H9 (cell line): ENCODE measurements around the gene CROCC2. TPM values are rescaled to one million over a fixed set of nuclear protein-coding genes. Genes with fewer than 3 reads are reported as not detected.
A peak's percentile ranks its signal among the peaks of the same experiment; 100 is the strongest.

Experiments
- DNase-seq: peaks from one replicate; pipeline ENCODE4 v3.0.0-alpha.2; 2017
- H2AFZ ChIP-seq: one replicate; pipeline ENCODE4 v1.6.1; 2013; ENCODE audit warnings: mild to moderate bottlenecking, low read length, control low read depth, moderate library complexity
- H2AK5ac ChIP-seq: 2 replicates; pipeline ENCODE4 v1.6.1; 2013; ENCODE audit warnings: low read length, control low read depth, mixed read lengths; ENCODE audit not compliant: insufficient read length
- H2BK120ac ChIP-seq: one replicate; pipeline ENCODE4 v1.6.1; 2013; ENCODE audit warnings: low read depth, mild to moderate bottlenecking, low read length, control low read depth, inconsistent platforms; ENCODE audit not compliant: poor library complexity, severe bottlenecking
- H2BK12ac ChIP-seq: 2 replicates; pipeline ENCODE4 v1.6.1; 2013; ENCODE audit warnings: low read length, control low read depth, mixed read lengths, low read depth; ENCODE audit not compliant: insufficient read length
- H2BK15ac ChIP-seq: 2 replicates; pipeline ENCODE4 v1.6.1; 2013; ENCODE audit warnings: low read depth, low read length, control low read depth
- H2BK20ac ChIP-seq: one replicate; pipeline ENCODE4 v1.6.1; 2013; ENCODE audit warnings: low read depth, mild to moderate bottlenecking, low read length, control low read depth, inconsistent platforms; ENCODE audit not compliant: poor library complexity, severe bottlenecking
- H2BK5ac ChIP-seq: 2 replicates; pipeline ENCODE4 v1.6.1; 2013; ENCODE audit warnings: low read length, control low read depth, mixed read lengths; ENCODE audit not compliant: insufficient read length
- H3K14ac ChIP-seq: 2 replicates; pipeline ENCODE4 v1.6.1; 2013; ENCODE audit warnings: low read length, control low read depth; ENCODE audit not compliant: insufficient read depth
- H3K18ac ChIP-seq: 2 replicates; pipeline ENCODE4 v1.6.1; 2013; ENCODE audit warnings: low read depth, mild to moderate bottlenecking, mixed read lengths, low read length, control low read depth; ENCODE audit not compliant: insufficient read length
- H3K23ac ChIP-seq: 2 replicates; pipeline ENCODE4 v1.6.1; 2013; ENCODE audit warnings: low read length, control low read depth, mixed read lengths, low read depth; ENCODE audit not compliant: insufficient read length
- H3K23me2 ChIP-seq: 2 replicates; pipeline ENCODE4 v1.6.1; 2013; ENCODE audit warnings: low read depth, mild to moderate bottlenecking, mixed read lengths, low read length, control low read depth; ENCODE audit not compliant: insufficient read length, poor library complexity, severe bottlenecking
- H3K27ac ChIP-seq: 2 replicates; pipeline ENCODE4 v1.5.1; 2013; ENCODE audit warnings: low read length, control low read depth, mixed read lengths, low read depth; ENCODE audit not compliant: insufficient read length
- H3K27me3 ChIP-seq: 2 replicates; pipeline ENCODE4 v1.6.1; 2013; ENCODE audit warnings: low read length, control low read depth, inconsistent platforms; ENCODE audit not compliant: insufficient read depth
- H3K4ac ChIP-seq: 2 replicates; pipeline ENCODE4 v1.6.1; 2013; ENCODE audit warnings: low read depth, mild to moderate bottlenecking, control low read depth, inconsistent platforms, low read length, moderate library complexity
- H3K4me1 ChIP-seq: 2 replicates; pipeline ENCODE4 v1.6.1; 2013; ENCODE audit warnings: low read length, control low read depth, inconsistent platforms; ENCODE audit not compliant: insufficient read depth
- H3K4me2 ChIP-seq: 2 replicates; pipeline ENCODE4 v1.6.1; 2013; ENCODE audit warnings: low read length, control low read depth, mixed read lengths; ENCODE audit not compliant: insufficient read length, insufficient read depth
- H3K56ac ChIP-seq: 2 replicates; pipeline ENCODE4 v1.6.1; 2013; ENCODE audit warnings: low read depth, mild to moderate bottlenecking, mixed read lengths, low read length, control low read depth; ENCODE audit not compliant: insufficient read length
- H3K79me1 ChIP-seq: 2 replicates; pipeline ENCODE4 v1.6.1; 2013; ENCODE audit warnings: low read depth, mild to moderate bottlenecking, moderate library complexity, low read length, control low read depth, inconsistent platforms; ENCODE audit not compliant: insufficient read depth, poor library complexity, severe bottlenecking
- H3K79me2 ChIP-seq: 2 replicates; pipeline ENCODE4 v1.6.1; 2013; ENCODE audit warnings: low read length, control low read depth, inconsistent platforms; ENCODE audit not compliant: insufficient read depth
- H3K9ac ChIP-seq: 2 replicates; pipeline ENCODE4 v1.6.1; 2013; ENCODE audit warnings: low read length, control low read depth, mixed read lengths; ENCODE audit not compliant: insufficient read length; ENCODE audit errors: extremely low read depth
- H3K9me3 ChIP-seq: one replicate; pipeline ENCODE4 v1.6.1; 2013; ENCODE audit warnings: low read depth, low read length, inconsistent platforms; ENCODE audit not compliant: control insufficient read depth
- H3T11ph ChIP-seq: one replicate; pipeline ENCODE4 v1.6.1; 2013; ENCODE audit warnings: mild to moderate bottlenecking, low read length, control low read depth, inconsistent platforms
- H4K20me1 ChIP-seq: one replicate; pipeline ENCODE4 v1.6.1; 2013; ENCODE audit not compliant: control insufficient read depth, insufficient read length, insufficient read depth
- H4K5ac ChIP-seq: 2 replicates; pipeline ENCODE4 v1.6.1; 2013; ENCODE audit warnings: low read depth, mild to moderate bottlenecking, mixed read lengths, low read length, control low read depth; ENCODE audit not compliant: insufficient read length
- H4K8ac ChIP-seq: replicated peaks from 2 replicates; pipeline ENCODE4 v1.6.1; 2013; ENCODE audit warnings: low read length, control low read depth, mixed read lengths, low read depth; ENCODE audit not compliant: insufficient read length
- H4K91ac ChIP-seq: 2 replicates; pipeline ENCODE4 v1.6.1; 2013; ENCODE audit warnings: low read depth, mild to moderate bottlenecking, moderate library complexity, mixed read lengths, low read length, control low read depth; ENCODE audit not compliant: insufficient read length
- H3K27ac Mint-ChIP-seq, 3 experiments: 2 replicates in 2 of 3; 3 replicates in 1 of 3; pipeline ENCODE4 v1.8.0; 2020 to 2021; ENCODE audit warnings: mixed read lengths in 3 of 3, mild to moderate bottlenecking in 1 of 3, moderate library complexity in 1 of 3
- H3K27me3 Mint-ChIP-seq: 2 replicates; pipeline ENCODE4 v1.8.0; 2021; ENCODE audit warnings: low read depth, mild to moderate bottlenecking, moderate library complexity, mixed read lengths
- H3K36me3 Mint-ChIP-seq, 3 experiments: 2 replicates in 2 of 3; 3 replicates in 1 of 3; pipeline ENCODE4 v1.8.0; 2020 to 2021; ENCODE audit warnings: low read depth in 3 of 3, mixed read lengths in 3 of 3; ENCODE audit not compliant: insufficient read depth in 1 of 3
- H3K4me1 Mint-ChIP-seq, 2 experiments: 2 replicates each; pipeline ENCODE4 v1.8.0; 2020; ENCODE audit warnings: mixed read lengths in 2 of 2
- H3K4me3 Mint-ChIP-seq, 2 experiments: 2 replicates in 1 of 2; 3 replicates in 1 of 2; pipeline ENCODE4 v1.8.0; 2020 to 2021; ENCODE audit warnings: mild to moderate bottlenecking in 2 of 2, mixed read lengths in 2 of 2, moderate library complexity in 1 of 2
- H3K9me3 Mint-ChIP-seq, 2 experiments: 2 replicates in 1 of 2; 3 replicates in 1 of 2; pipeline ENCODE4 v1.8.0; 2020; ENCODE audit warnings: mild to moderate bottlenecking in 2 of 2, mixed read lengths in 2 of 2, moderate library complexity in 1 of 2
- WGBS: extraction: QIAGEN DNeasy Blood & Tissue Kit; methylation state at CpG from one replicate; pipeline ENCODE4 v1.1.7; 2013; ENCODE audit warnings: missing lambda C conversion rate, low lambda C conversion rate, mixed read lengths; ENCODE audit not compliant: insufficient read length; ENCODE audit errors: extremely low coverage; 5-methylcytosine and 5-hydroxymethylcytosine counted together
- total RNA-seq: library from RNA; stranded (reverse); gene quantifications from 2 replicates; pipeline ENCODE4 v1.2.1, GENCODE V29; 2021
- TF ChIP-seq, protein P1 (sequence below): fragments of 200-600 bp; sonication (generic); conservative IDR thresholded peaks from 3 replicates; pipeline ENCODE4 v1.8.0; 2021; ENCODE audit warnings: antibody characterized with exemption, mild to moderate bottlenecking

Gene CROCC2
- total RNA-seq, 1 experiment from 2014 or later, result not detected

DNA sequence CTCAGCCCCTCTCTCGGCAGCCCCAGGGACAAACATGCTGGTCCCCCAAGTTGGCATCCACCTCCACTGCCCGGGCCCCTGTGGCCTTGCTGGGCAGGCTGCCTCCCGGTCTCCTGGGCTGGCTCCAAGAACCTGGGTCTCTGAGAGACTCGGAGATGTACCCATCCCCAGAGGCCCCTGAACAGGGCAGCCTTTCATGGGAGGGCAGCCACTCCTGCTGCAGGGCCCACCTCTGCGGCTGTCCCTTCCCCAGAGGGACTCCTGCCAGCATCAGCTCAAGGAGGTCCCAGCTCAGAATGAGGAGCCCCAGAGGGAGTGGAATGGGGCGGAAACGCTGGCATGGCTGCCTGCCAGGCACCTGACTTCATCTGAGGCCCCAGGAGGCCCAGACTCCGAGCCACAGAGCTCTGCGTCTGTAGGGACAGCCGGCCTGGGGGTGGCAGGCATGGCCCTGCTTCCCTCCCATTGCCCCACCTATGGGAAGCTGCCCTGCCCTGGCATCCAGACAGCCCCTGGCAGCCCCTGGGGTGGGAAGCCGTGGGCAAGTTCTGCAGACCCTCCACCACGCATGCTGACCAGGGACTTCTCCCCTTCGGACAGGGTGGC, 857 bp upstream of the CROCC2 start:
- Histone ChIP-seq H2BK120ac (no peak overlapping the region), H3K4me2 (no peak overlapping the region), H2BK5ac (no peak overlapping the region), H3K23me2 (no peaks in the 10 kb centered on the region), H3K23ac (no peak overlapping the region), H3K9ac (no peak overlapping the region), H3K4me1 (no peaks in the 10 kb centered on the region), H4K8ac (no peak overlapping the region), H2AK5ac (no peak overlapping the region), H2AFZ (no peak overlapping the region), H3K79me1 (no peaks in the 10 kb centered on the region), H3K18ac (no peak overlapping the region), H2BK15ac (no peak overlapping the region), H3K14ac (peak overlapping the region; percentile 52; the same call in 1 of the 2 replicates), H3K4ac (no peak overlapping the region), H2BK12ac (no peak overlapping the region), H3K79me2 (no peaks in the 10 kb centered on the region), H2BK20ac (no peak overlapping the region), H4K20me1 (no peaks in the 10 kb centered on the region), H3K27me3 (no peaks in the 10 kb centered on the region), H4K91ac (no peak overlapping the region), H4K5ac (no peak overlapping the region), H3K27ac (no peak overlapping the region), H3T11ph (no peak overlapping the region), H3K56ac (no peak overlapping the region), H3K9me3 (no peaks in the 10 kb centered on the region)
- TF ChIP-seq, protein P1, sequence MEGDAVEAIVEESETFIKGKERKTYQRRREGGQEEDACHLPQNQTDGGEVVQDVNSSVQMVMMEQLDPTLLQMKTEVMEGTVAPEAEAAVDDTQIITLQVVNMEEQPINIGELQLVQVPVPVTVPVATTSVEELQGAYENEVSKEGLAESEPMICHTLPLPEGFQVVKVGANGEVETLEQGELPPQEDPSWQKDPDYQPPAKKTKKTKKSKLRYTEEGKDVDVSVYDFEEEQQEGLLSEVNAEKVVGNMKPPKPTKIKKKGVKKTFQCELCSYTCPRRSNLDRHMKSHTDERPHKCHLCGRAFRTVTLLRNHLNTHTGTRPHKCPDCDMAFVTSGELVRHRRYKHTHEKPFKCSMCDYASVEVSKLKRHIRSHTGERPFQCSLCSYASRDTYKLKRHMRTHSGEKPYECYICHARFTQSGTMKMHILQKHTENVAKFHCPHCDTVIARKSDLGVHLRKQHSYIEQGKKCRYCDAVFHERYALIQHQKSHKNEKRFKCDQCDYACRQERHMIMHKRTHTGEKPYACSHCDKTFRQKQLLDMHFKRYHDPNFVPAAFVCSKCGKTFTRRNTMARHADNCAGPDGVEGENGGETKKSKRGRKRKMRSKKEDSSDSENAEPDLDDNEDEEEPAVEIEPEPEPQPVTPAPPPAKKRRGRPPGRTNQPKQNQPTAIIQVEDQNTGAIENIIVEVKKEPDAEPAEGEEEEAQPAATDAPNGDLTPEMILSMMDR, result no peak
- Mint-ChIP-seq H3K4me3 (no peak overlapping the region), H3K4me1 (peaks cover 4 to 5% of the 10 kb centered on the region in 2 experiments; a peak in 3 of 4 replicates), H3K27ac (no peak overlapping the region), H3K27me3 (peaks cover 8% of the 10 kb centered on the region), H3K9me3 (peaks cover 12% of the 10 kb centered on the region in 2 experiments), H3K36me3 (peaks cover 3 to 10% (median 5%) of the 10 kb centered on the region in 3 experiments; a peak in 5 of 7 replicates)
- DNase-seq, result no peak
- WGBS, result no CpG with 5 or more reads among the region's 13 CpGs
